GM12878 (cell line): Measurements from ENCODE around the gene UNC13A. TPM values are rescaled to one million over a fixed set of nuclear protein-coding genes. Genes with fewer than 3 reads are reported as not detected.

Experiments used
- ATAC-seq: fragments of 200-7000 bp; cut with Tn5 transposase; 3 replicates; pipeline ENCODE4 v1.9.1; 2020; ENCODE audit warnings: mild to moderate bottlenecking, moderate library complexity
- BruUV-seq: library from RNA; stranded (reverse); fragments of 400-500 nt; replicated peaks from 2 replicates; lab custom pipeline; 2021; lab: Mats Ljungman, UMichigan
- CTCF ChIA-PET: fragments of 300-600 bp; sonication (Branson Sonifier 250); formaldehyde crosslinking; extraction: SDS; loops from one replicate; lab custom pipeline; 2021; ENCODE audit warnings: inconsistent platforms; lab: Yijun Ruan, JAX
- POLR2A ChIA-PET: fragments of 350-600 bp; formaldehyde crosslinking; extraction: SDS; loops from one replicate; lab custom pipeline; 2021; ENCODE audit warnings: inconsistent platforms; lab: Charles Lee
- RAD21 ChIA-PET: fragments of 300-600 bp; sonication (Branson Sonifier 250); formaldehyde crosslinking; loops from one replicate; lab custom pipeline; 2023; ENCODE audit warnings: antibody characterized with exemption; ENCODE audit not compliant: unreplicated experiment; lab: Charles Lee
- SMC1A ChIA-PET: fragments of 300-600 bp; sonication (Branson Sonifier 250); formaldehyde crosslinking; loops from one replicate; lab custom pipeline; 2023; ENCODE audit not compliant: unreplicated experiment, uncharacterized antibody; lab: Charles Lee
- DNase-seq: peaks from one replicate; pipeline ENCODE4 v3.0.0-alpha.2; 2011; ENCODE audit warnings: low read depth, low spot score
- FAIRE-seq: peaks from 3 replicates; lab custom pipeline; 2011; peaks lifted over from hg19 to GRCh38; lab: Jason Lieb, UNC
- H2AFZ ChIP-seq: 2 replicates; pipeline ENCODE4 v1.6.0; 2011; ENCODE audit warnings: low read depth, low read length, control low read depth; ENCODE audit not compliant: control insufficient read depth
- H3K27ac ChIP-seq: 2 replicates; pipeline ENCODE4 v1.5.1; 2011; ENCODE audit warnings: control low read depth; ENCODE audit not compliant: control insufficient read depth, insufficient read depth
- H3K27me3 ChIP-seq, 2 experiments: replicated peaks in 1 of 2; 2 replicates each; pipeline versions ENCODE4 v1.6.0 to v1.6.1; 2011; ENCODE audit warnings: low read length in 1 of 2; ENCODE audit not compliant: control insufficient read depth in 2 of 2, insufficient read depth in 2 of 2
- H3K36me3 ChIP-seq, 2 experiments: 2 replicates each; pipeline ENCODE4 v1.5.1; 2011; ENCODE audit warnings: low read length in 1 of 2; ENCODE audit not compliant: control insufficient read depth in 2 of 2, insufficient read depth in 2 of 2
- H3K4me1 ChIP-seq: 2 replicates; pipeline ENCODE4 v1.6.1; 2011; ENCODE audit warnings: mild to moderate bottlenecking, low read length, moderate library complexity, mixed read lengths; ENCODE audit not compliant: control insufficient read depth, insufficient read depth
- H3K4me2 ChIP-seq: 2 replicates; pipeline ENCODE4 v1.6.0; 2011; ENCODE audit warnings: control low read depth; ENCODE audit not compliant: control insufficient read depth, insufficient read depth
- H3K4me3 ChIP-seq: fragments of 200-600 bp; sonication (generic); 2 replicates; pipeline ENCODE4 v1.5.1; 2016
- H3K79me2 ChIP-seq: 2 replicates; pipeline ENCODE4 v1.6.0; 2011; ENCODE audit warnings: low read length; ENCODE audit not compliant: control insufficient read depth, insufficient read depth
- H3K9ac ChIP-seq: 2 replicates; pipeline ENCODE4 v1.8.0; 2011; ENCODE audit warnings: low read length, control low read depth, mixed read lengths; ENCODE audit not compliant: control insufficient read depth, insufficient read depth
- H3K9me3 ChIP-seq: replicated peaks from 3 replicates; pipeline ENCODE4 v1.5.1; 2011; ENCODE audit warnings: mild to moderate bottlenecking, low read length; ENCODE audit not compliant: control insufficient read depth, insufficient read depth
- H4K20me1 ChIP-seq: 2 replicates; pipeline ENCODE4 v1.6.0; 2011; ENCODE audit not compliant: control insufficient read depth, insufficient read depth
- EZH2 ChIP-seq: IDR thresholded peaks from 2 replicates; pipeline ENCODE4 v1.6.1; 2012; ENCODE audit warnings: low read depth, mild to moderate bottlenecking, control low read depth, inconsistent platforms, low read length, borderline replicate concordance; ENCODE audit not compliant: control insufficient read depth
- IKZF2 ChIP-seq, 2 experiments: fragments of 450-650 bp; IDR thresholded peaks; 2 replicates each; pipeline ENCODE4 v1.6.1; 2017; ENCODE audit warnings: mild to moderate bottlenecking in 2 of 2, moderate library complexity in 2 of 2
- PAX8 ChIP-seq: fragments of 450-650 bp; IDR thresholded peaks from 2 replicates; pipeline ENCODE4 v1.6.1; 2017; ENCODE audit warnings: mild to moderate bottlenecking, moderate library complexity
- TCF3 ChIP-seq: IDR thresholded peaks from 2 replicates; pipeline ENCODE4 v1.6.1; 2012; ENCODE audit warnings: low read depth, mild to moderate bottlenecking, low read length, borderline replicate concordance; ENCODE audit not compliant: insufficient read depth
- USF1 ChIP-seq: IDR thresholded peaks from 2 replicates; pipeline ENCODE4 v1.6.1; 2011; ENCODE audit warnings: borderline replicate concordance, low read depth, mild to moderate bottlenecking, moderate library complexity, mixed read lengths, low read length; ENCODE audit not compliant: insufficient read depth; ENCODE audit errors: extremely low read length
- WRNIP1 ChIP-seq: IDR thresholded peaks from 2 replicates; pipeline ENCODE4 v1.6.1; 2011; ENCODE audit warnings: low read depth, low read length, improper control_type of control experiment, borderline replicate concordance
- YY1 ChIP-seq: IDR thresholded peaks from 2 replicates; pipeline ENCODE4 v1.6.1; 2011; ENCODE audit warnings: low read depth, mild to moderate bottlenecking, low read length
- ZNF592 ChIP-seq: fragments of 450-650 bp; IDR thresholded peaks from 2 replicates; pipeline ENCODE4 v1.6.1; 2017; ENCODE audit warnings: mild to moderate bottlenecking, moderate library complexity
- ZNF687 ChIP-seq: fragments of 450-650 bp; IDR thresholded peaks from 2 replicates; pipeline ENCODE4 v1.6.1; 2017; ENCODE audit warnings: mild to moderate bottlenecking, moderate library complexity
- WGBS: methylation state at CpG from one replicate; pipeline ENCODE4 v1.1.6; 2016; ENCODE audit warnings: low lambda C conversion rate; ENCODE audit not compliant: insufficient replicate concordance, insufficient coverage; ENCODE audit errors: missing lambda C conversion rate; 5-methylcytosine and 5-hydroxymethylcytosine counted together
- in situ Hi-C: fragments of 300-500 bp; cut with MboI; formaldehyde crosslinking; loops from 9 replicates; pipeline ENCODE4 v1.14.3; 2018; ENCODE audit warnings: mixed read lengths
- intact Hi-C: fragments of 100-400 bp; cut with micrococcal nuclease; formaldehyde crosslinking; loops from one replicate; pipeline ENCODE4 v1.14.2; 2022; ENCODE audit not compliant: unreplicated experiment
- polyA plus RNA-seq, 11 experiments: library from polyadenylated mRNA; depleted of rRNA in 4 of 11; unstranded in 6 of 11; stranded (reverse) in 5 of 11; fragments of >200 nt; fragmentation: Nextera tagmentation in 4 of 11; fragmentation: Illumina TruSeq in 1 of 11; extraction: Ambion mirVana in 4 of 11; extraction: Trizol in 1 of 11; gene quantifications; 1 replicate in 1 of 11; 2 replicates in 10 of 11; pipeline versions ENCODE4 v1.2.1 to v1.2.3, GENCODE V29; 2011 to 2016; ENCODE audit warnings: inconsistent platforms in 2 of 11, missing spikeins in 2 of 11, low read depth in 1 of 11
- total RNA-seq, 4 experiments: library from RNA; depleted of rRNA in 3 of 4; stranded (reverse); fragments of >200 nt in 3 of 4; fragmentation: Illumina TruSeq in 1 of 4; extraction: Trizol in 1 of 4; gene quantifications; 2 replicates each; pipeline versions ENCODE4 v1.2.1 to v1.2.3, GENCODE V29; 2013 to 2021

The UNC13A gene
- total and polyA plus RNA-seq, 10 of the 15 experiments (the other 5 are each of a cell fraction or from before 2014, with no cell fraction given) = under 0.01 to 0.23 (median 0.13) TPM; not detected in 1

GRCh38 chr19:17652627-17653026 lies 35.5 kb downstream of the UNC13A start:
- Histone ChIP-seq H3K27me3 (no peaks in the 10 kb centered on the region), H3K36me3 (no peaks in the 10 kb centered on the region), H2AFZ (no peak overlapping the region)
- ChIA-PET SMC1A (interaction anchor here (0.9 kb wide), 1 partner anchor 204 kb away, joined by 3 read pairs; no protein-coding TSS in a partner anchor), RAD21 (interaction anchor here (0.5 kb wide), 1 partner anchor 39 kb away, joined by 3 read pairs; no protein-coding TSS in a partner anchor)
- TF ChIP-seq ZNF592 (no peak), WRNIP1 (no peak), USF1 (no peak), EZH2 (no peak), ZNF687 (no peak), IKZF2 (IDR thresholded peaks at IDR 0.05) (no peak), PAX8 (no peak), TCF3 (no peak), YY1 (no peak)
- TF ChIP-seq, all 136 proteins: peak for 0
- POLR2A ChIA-PET = interaction anchor here (0.5 kb wide), 1 partner anchor 42 kb away, joined by 3 read pairs; no protein-coding TSS in a partner anchor
- Histone ChIP-seq H3K79me2 (no peaks in the 10 kb centered on the region), H3K27ac (no peak overlapping the region), H3K9ac (no peak overlapping the region), H3K4me2 (no peak overlapping the region), H4K20me1 (no peaks in the 10 kb centered on the region), H3K4me1 (no peaks in the 10 kb centered on the region), H3K9me3 (no peaks in the 10 kb centered on the region; the same call in 2 of the 3 replicates), H3K4me3 (no peak overlapping the region)
- WGBS = 35% methylated on average over 4 of the region's 4 CpGs
- in situ Hi-C loops (no loop called here), intact Hi-C loops (no loop called here)
- ATAC-seq = no peak
- CTCF ChIA-PET = interaction anchor here (1.1 kb wide), 1 partner anchor 17 kb away, joined by 3 read pairs; no protein-coding TSS in a partner anchor
- DNase-seq = no peak
- FAIRE-seq = no peak
- no TSS peak for BruUV-seq
